HG03558 (cell line): ENCODE data around the gene WDR93.

Source experiments
- ATAC-seq: cut with Tn5 transposase; IDR thresholded peaks from one replicate; pipeline ENCODE4 v1.9.1; 2021; ENCODE audit warnings: moderate number of reproducible peaks; ENCODE audit not compliant: unreplicated experiment; ENCODE audit errors: extremely low read depth

The WDR93 gene

DNA sequence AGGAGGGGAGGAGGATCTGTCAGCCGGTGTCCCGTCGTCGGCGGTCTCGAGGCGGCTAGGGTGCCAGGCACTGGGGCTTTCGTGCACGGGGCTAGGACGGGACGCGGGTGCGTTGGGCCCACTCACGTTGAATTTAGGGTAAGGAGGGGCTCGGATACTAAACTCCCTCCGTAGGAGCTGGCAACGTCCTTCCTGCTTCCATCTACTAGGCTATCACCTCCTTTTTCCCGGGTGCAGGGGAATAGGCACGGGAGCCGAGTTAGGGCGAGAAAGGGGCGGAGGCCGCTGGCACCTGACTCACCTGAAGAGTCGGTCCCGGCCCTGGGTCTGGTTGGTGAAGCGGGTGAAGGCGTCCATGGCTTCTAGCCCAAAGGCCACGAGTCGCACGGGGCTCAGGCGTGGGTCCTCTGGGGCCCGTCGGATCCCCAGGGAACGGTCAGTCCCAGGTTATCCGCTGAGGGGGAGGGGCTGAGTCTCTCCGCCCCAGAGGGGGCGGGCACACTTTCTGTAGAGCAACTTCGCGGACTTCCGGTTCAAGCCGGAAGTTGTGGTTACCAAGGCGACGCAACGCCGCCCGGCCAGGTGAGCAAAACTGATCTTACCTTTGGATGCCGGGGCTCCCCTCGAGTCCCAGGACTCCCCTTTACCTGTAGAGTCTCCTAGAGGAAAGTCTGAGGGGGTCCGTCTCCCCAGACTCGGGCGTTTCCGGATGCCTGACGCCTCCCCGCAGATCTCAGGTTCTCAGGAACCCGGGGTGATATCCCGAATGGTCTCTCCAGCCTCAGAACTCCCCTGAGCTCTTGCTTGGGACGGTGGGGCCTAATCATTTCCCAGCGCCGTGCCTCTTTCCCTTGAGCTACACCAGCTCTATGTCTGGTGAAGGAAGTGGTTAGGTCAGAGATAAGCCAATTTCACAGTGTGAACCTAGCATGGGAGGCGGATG, at the start of gene WDR93, which contains the start of gene PEX11A:
Gene WDR93, plus strand, starts transcription at position 536 of the 943 bp plus-strand sequence. CDS start 10,936 bp downstream, outside the sequence.
Gene PEX11A, minus strand, starts transcription at position 479 of the 943 bp plus-strand sequence. Its CDS starts 122 bp downstream, at position 357.
- no peak for ATAC-seq

DNA sequence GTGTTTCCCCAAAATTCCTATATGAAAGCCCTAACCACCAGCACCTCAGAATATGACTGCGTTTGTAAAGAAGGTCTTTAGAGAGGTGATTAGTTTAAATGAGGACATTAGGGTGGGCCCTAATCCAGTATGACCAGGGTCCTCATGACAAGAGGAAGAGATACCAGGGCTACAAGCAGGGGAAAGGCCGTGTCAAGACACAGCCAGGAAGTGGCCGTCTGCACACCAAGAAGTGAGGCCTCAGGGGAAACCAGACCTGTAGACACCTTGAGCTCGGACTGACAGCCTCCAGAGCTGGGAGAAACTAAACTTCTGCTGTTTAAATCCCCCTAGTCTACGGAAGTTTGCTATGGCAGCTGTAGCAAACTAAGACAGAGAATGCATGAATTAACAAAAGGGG, 49.6 kb upstream of the WDR93 start:
- no peak for ATAC-seq

DNA sequence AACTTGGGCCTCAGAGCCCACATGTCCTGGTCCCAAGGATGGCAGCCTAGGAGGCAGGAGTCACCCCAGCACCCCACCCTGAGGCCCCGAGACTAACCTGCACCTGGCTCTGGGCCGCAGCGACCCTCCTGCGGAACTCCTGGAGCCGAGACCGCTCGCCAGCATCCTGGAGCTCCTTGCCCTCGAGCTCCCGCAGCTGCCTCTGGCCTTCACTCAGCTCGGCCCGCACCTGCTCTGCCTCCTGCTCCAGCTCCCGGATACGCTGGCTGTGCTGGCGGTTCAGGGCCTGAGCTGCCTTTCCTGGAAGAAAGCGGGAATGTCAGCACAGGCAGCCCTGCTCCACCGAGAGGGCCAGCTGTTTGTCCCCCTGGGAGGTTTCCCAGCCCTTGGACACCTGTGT, 48.5 kb upstream of the WDR93 start:
- ATAC-seq = no peak

GRCh38 chr15:89645680-89646079, 44.9 kb upstream of the WDR93 start:
- no peak for ATAC-seq

GRCh38 chr15:89646416-89647141, 44.0 kb upstream of the WDR93 start:
- ATAC-seq = no peak

GRCh38 chr15:89647191-89647851, 43.3 kb upstream of the WDR93 start:
- ATAC-seq = no peak

- no peak for ATAC-seq
Measured at GRCh38 chr15:89648106-89649012, 42.3 kb upstream of the WDR93 start.

DNA sequence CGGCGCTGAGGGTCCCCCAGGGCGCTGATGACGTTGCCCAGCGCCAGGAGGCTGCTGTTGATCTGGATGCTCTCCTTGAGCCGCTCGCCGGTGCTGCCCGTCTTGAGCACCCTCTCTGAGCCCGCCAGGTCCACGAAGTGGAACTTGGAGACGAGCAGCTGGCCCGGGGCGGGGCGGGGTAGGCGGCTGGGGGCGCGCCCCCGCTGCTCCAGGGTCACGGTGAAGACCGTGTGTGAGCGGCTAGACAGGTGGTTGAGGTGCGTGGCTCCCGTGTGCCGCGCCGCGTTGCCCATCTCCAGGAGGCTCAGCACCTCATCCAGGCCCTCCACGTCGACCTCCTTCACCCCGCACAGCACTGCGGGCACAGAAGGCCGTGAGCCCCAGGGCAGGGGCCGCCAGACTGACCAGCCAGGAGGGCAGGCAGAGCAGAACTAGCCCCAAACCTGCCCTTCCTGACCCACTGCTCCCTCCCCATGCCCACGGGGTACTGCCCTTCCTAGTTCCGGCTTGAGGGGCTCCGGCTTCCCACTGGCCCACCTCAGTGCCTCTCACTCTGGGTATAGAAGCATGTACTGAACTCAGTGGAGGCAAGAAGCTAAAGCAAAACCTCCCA, 41.5 kb upstream of the WDR93 start:
- ATAC-seq = no peak

GRCh38 chr15:89649716-89650115, 40.9 kb upstream of the WDR93 start:
- no peak for ATAC-seq

DNA sequence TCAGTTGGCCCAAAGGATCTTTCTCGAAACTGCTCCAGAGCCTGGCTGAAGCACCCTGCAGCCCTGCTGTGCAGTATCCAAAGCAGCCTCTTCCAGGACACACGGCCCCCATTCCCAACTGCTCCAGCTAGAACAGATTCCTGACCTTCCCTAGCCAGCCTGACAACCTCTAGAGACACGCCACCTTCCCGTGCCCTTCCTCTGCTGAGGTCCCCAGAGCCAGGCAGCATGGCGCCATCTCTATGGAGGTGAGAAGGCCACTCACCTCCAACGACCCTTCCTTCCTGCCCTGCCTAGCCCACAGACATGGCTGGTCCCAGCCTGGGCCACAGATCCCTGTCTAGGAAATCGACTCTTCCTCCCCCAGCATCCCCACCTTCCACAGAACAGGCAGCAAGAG, 38.5 kb upstream of the WDR93 start:
- no peak for ATAC-seq

DNA sequence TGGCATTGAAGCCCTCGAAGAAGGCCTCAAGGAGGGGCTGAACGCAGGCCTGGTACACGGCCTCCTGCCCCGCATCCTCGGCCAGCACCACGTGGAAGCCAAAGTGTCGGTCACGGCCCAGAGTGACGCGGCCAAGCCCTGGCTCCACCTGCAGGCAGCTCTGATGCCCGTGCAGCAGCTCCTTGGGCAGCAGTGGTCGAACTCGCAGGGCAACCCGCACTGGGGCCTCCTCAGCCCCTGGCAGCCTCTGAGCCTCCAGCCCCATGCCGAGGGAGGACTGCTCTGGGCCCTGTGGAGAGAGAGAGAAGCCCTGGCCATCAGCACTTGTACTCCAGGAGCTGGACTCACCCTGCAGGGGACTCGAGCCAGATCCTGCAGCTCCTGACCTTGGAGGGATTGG, 37.9 kb upstream of the WDR93 start:
- no peak for ATAC-seq

- no peak for ATAC-seq
Measured at GRCh38 chr15:89653578-89653977, 37.0 kb upstream of the WDR93 start.

DNA sequence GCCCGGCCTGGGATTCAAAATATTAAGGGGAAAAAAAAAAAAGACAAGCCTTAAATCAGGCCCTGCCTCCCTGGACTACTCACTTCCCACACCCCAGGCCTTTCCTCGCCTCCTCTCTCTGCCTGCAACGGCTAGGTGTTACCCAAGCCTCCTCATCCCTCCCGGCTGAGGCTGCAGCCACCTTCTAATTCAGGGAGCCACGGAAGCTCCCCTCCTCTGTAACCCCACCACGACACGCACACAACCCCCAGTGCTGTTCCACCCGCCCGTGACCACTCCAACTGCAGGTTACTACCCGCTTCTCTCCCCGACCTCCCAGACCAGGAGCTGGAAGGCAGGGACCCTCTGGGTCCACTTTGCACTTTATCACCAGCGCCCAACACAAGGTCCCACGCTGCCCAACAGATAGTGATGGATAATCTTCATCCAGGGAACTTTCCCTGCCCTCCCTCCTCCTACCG, 36.3 kb upstream of the WDR93 start:
- no peak for ATAC-seq

DNA sequence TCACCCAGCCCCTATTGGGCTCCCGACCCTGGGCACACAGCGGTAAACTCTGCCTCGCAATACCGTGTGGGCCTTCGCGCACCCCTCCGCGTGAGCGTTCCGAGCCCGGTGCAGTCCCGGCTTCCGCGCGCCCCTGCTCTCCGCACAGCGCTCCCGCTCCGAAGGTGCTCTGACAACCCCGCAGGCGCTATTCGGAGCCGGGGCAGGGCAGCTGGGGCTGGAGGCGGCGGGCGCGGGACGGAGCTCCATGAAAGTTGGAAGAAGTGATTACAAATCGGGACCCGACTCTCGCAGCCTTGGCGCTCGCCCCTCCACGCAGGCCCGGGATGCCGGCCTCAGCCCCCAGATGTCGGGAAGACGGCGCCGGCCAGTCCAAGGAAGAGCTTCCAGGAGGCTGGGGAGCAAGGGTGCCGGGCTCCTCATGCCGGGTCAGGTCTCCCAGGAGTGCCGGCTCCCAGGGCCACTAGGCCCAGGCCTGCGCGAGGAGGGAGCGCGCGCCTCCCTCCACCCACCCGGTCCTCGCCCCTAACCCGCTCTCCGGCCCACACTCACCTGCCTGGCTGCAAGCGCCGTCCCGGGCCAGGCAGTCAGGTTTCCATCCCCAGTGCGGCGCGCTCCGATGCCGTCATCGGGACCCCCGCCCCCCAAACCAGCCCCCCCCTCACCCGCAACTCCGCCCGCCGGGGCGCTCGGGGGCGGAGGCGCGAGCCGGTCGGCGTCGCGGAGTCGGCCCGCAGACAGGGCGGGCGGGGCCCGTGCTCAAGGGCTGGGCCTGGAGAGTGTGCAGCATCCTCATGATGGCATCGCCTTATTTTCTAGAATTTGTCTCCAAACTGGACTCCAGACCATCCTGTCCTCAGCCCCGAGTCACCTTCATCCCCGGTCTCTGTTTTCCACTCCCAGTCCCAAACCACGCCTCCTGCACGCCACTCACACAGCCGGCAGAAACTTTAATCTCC, 35.5 kb upstream of the WDR93 start, which contains the start of gene KIF7:
Gene KIF7, minus strand, starts transcription at position 621 of the 959 bp plus-strand sequence. CDS start 2,537 bp downstream, outside the sequence.
- no peak for ATAC-seq

GRCh38 chr15:89656116-89656815, 34.3 kb upstream of the WDR93 start:
- no peak for ATAC-seq

- ATAC-seq = no peak
Measured at GRCh38 chr15:89657686-89658200, 32.9 kb upstream of the WDR93 start.

- no peak for ATAC-seq
Measured at GRCh38 chr15:89659295-89659694, 31.3 kb upstream of the WDR93 start.
